HG02840 (cell line): ENCODE data around the gene GMCL2.
A peak's percentile ranks its signal among the peaks of the same experiment; 100 is the strongest.
"Not testable (repeated sequence)": the region's sequence is repeated elsewhere in the genome, so short reads cannot be mapped to it uniquely, and the experiment has no call there.

Source experiments
- ATAC-seq: cut with Tn5 transposase; IDR thresholded peaks from one replicate; pipeline ENCODE4 v1.9.1; 2021; ENCODE audit warnings: mild to moderate bottlenecking, moderate library complexity, moderate number of reproducible peaks; ENCODE audit not compliant: unreplicated experiment, low FRiP score

GMCL2 gene

GRCh38 chr5:178207917-178208280 is 20.7 kb upstream of the GMCL2 start:
- ATAC-seq: no peak

- no peak for ATAC-seq
Measured at GRCh38 chr5:178207183-178207916, 20.2 kb upstream of the GMCL2 start.

- ATAC-seq: no peak
Measured at GRCh38 chr5:178206166-178207101, 19.3 kb upstream of the GMCL2 start.

- no peak for ATAC-seq
Measured at GRCh38 chr5:178205749-178206047, 18.5 kb upstream of the GMCL2 start.

- ATAC-seq: peak; percentile 54
Measured at GRCh38 chr5:178204935-178205748, 18.0 kb upstream of the GMCL2 start.

GRCh38 chr5:178204182-178204934 is 17.2 kb upstream of the GMCL2 start, which contains the start of gene HNRNPAB:
Gene HNRNPAB (plus strand): TSS chr5:178204533. CDS start chr5:178204838, 305 bp downstream.
- peak; percentile 85 for ATAC-seq

- no peak for ATAC-seq
Measured at GRCh38 chr5:178203670-178204181, 16.6 kb upstream of the GMCL2 start.

- no peak for ATAC-seq
Measured at GRCh38 chr5:178202541-178202940, 15.4 kb upstream of the GMCL2 start.

GRCh38 chr5:178201927-178202235 is 14.7 kb upstream of the GMCL2 start:
- ATAC-seq: no peak

- no peak for ATAC-seq
Measured at GRCh38 chr5:178201221-178201926, 14.2 kb upstream of the GMCL2 start.

- no peak for ATAC-seq
Measured at GRCh38 chr5:178199581-178200434, 12.6 kb upstream of the GMCL2 start.

- no peak for ATAC-seq
Measured at GRCh38 chr5:178198706-178199105, 11.5 kb upstream of the GMCL2 start.

- not testable (repeated sequence) for ATAC-seq
Measured at GRCh38 chr5:178198151-178198550, 11.0 kb upstream of the GMCL2 start.

GRCh38 chr5:178196986-178197385 is 9.8 kb upstream of the GMCL2 start:
- no peak for ATAC-seq

- ATAC-seq: no peak
Measured at GRCh38 chr5:178196281-178196812, 9.2 kb upstream of the GMCL2 start.

- ATAC-seq: no peak
Measured at GRCh38 chr5:178194026-178194425, 6.9 kb upstream of the GMCL2 start.

- no peak for ATAC-seq
Measured at GRCh38 chr5:178193251-178193809, 6.2 kb upstream of the GMCL2 start.

- no peak for ATAC-seq
Measured at GRCh38 chr5:178192787-178193186, 5.6 kb upstream of the GMCL2 start.
